GM18870 (cell line): ENCODE measurements around the gene ZNF426.

ENCODE experiments used
- ATAC-seq: cut with Tn5 transposase; IDR thresholded peaks from one replicate; pipeline ENCODE4 v1.9.1; 2021; ENCODE audit warnings: moderate library complexity; ENCODE audit not compliant: unreplicated experiment

Gene ZNF426

DNA sequence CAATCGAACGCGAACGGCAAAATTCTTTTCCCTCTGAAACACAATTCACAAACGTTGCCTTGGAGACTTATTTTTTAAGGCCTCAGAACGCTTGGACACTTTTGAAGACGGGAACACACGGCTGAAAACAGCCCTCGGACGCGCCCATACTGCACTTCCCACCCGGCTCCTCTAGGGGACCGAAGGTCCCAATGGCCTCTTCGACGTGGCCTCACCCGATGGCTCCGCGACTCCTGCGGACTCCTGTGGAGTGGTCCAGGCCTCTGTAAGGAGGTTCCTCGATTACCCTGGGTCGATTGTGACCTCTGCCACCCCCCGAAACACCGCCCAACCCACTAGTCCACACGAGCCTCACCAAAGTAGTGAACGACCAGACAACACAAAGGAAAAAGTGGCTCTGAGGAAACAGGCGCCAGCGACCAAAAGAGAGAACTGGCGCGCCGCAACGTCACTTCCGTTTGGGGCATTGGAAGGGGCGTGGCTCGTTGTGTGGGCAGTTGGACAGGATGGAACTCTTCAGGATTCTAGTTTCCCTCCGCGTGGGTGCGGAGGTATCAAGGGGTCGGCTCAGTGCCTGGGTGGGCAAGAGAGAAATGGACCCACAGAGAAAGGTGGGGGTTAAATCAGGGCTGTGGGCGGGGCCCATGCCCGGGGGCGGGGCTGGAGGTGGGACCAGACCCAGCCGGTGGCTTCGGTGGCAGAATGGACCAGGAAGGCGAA, 40.1 kb downstream of the ZNF426 start, which contains the start of gene ZNF560:
TSS of gene ZNF560 (minus strand) at position 434 of the 720 bp plus-strand sequence. CDS start 23,303 bp downstream, outside the sequence.
- no peak for ATAC-seq

DNA sequence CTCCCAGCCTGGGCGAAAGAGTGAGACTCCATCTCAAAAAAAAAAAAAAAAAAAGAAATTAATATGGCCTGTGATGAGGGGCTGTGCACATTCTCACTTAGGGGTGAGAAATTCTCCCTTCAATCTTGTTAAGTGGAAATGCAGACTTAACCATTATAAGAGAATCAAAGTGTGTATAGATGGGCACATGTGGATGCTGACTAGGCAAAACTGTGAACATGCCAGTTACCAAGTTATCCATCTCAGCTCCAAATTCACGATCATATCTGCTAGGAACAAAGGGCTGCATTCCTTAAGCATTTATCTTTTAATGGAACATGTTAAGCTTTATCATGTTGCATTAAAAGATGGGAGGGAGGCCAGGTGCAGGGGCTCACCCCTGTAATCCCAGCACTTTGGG, 44.3 kb downstream of the ZNF426 start:
- no peak for ATAC-seq

DNA sequence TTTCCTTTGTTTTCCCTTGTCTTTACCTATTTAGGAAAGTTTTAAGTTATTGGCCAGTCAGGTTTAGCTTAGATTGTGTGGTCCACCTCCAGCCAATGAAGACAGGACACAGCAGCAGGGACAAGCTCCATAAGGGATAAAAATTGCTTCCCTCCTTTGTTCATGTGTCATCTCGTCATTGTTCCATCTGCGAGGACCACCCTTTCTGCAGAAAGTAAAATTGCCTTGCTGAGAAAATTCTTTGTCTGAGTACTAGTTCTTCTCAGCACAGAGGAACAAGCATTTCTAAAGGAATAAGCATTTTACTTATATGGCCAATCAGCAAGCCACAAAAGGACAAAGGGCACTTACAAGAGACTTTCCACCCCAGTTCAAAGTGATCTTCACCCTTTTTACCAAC, 51.4 kb downstream of the ZNF426 start:
- no peak for ATAC-seq

DNA sequence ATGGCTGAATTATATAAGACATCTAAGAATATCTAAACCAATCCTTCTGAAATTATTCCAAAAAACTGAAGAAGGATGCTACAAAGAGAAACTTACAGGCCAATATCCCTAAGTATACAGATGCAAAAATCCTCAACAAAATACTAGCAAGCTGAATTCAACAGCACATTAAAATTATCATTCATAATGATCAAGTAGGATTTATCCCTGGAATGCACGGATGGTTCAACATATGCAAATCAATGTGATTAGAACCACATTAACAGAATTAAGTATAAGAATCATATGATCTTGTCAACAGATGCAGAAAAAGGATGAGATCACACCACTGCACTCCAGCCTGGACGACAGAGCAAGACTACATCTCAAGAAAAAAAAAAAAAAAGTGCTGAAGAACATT, 53.3 kb downstream of the ZNF426 start:
- no peak for ATAC-seq

DNA sequence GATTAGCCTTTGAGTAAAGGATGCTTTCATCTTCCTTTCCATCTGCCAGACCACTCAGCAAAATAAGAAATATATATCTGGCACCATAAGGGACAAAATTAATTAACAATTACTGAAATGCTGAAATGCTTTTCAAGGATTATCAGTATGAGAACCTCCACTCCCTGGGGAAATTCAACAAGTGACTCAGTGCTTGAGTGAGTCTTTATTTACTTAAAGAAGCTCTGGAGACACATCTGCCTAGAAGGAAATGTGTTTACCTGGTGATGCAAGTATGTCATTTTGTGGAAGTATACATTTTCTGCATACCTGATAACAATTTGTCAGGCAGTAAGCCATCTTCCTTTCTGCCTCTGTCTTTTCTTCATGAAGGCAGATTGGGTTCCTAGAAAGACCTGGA, 63.5 kb downstream of the ZNF426 start:
- no peak for ATAC-seq
